Fibroblast of the aortic adventitia (primary cell): ENCODE results near the gene SLC24A5. TPM values are rescaled to one million over a fixed set of nuclear protein-coding genes. Genes with fewer than 3 reads are reported as not detected.

Source experiments
- DNase-seq: peaks from one replicate; pipeline ENCODE4 v3.0.0-alpha.2; 2010; ENCODE audit warnings: low read depth
- H3K4me3 ChIP-seq: 2 replicates; pipeline ENCODE4 v1.5.1; 2011; ENCODE audit warnings: low read depth, mild to moderate bottlenecking, control low read depth, low read length, moderate library complexity
- CTCF ChIP-seq: IDR thresholded peaks from 2 replicates; pipeline ENCODE4 v1.5.1; 2011; ENCODE audit warnings: mild to moderate bottlenecking, low read length, control low read depth, inconsistent platforms; ENCODE audit not compliant: insufficient read depth
- total RNA-seq: library from RNA; depleted of rRNA; stranded (reverse); fragments of >200 nt; gene quantifications from 2 replicates; pipeline ENCODE4 v1.2.3, GENCODE V29; 2012; ENCODE audit warnings: low replicate concordance

Gene SLC24A5
- total RNA-seq, 1 donor = not detected

- no peak overlapping the region for H3K4me3 ChIP-seq
- DNase-seq = no peak
- no peak for TF ChIP-seq CTCF
Observed at GRCh38 chr15:48131324-48131723, 10.5 kb downstream of the SLC24A5 start.

- H3K4me3 ChIP-seq = no peak overlapping the region
- no peak for TF ChIP-seq CTCF
- no peak for DNase-seq
Observed at GRCh38 chr15:48132874-48133273, 12.1 kb downstream of the SLC24A5 start.

- no peak for TF ChIP-seq CTCF
- DNase-seq = peak; percentile 39
- H3K4me3 ChIP-seq = no peak overlapping the region
Observed at GRCh38 chr15:48143856-48144255, 23.1 kb downstream of the SLC24A5 start.

- DNase-seq = peak; percentile 24
Observed at GRCh38 chr15:48144889-48145288, 24.1 kb downstream of the SLC24A5 start.

GRCh38 chr15:48145923-48146322 is 25.1 kb downstream of the SLC24A5 start:
- H3K4me3 ChIP-seq = no peak overlapping the region
- no peak for TF ChIP-seq CTCF
- peak; percentile 26 for DNase-seq

More at GRCh38 chr15:48144889-48145288, 24.1 kb downstream of the SLC24A5 start:
- H3K4me3 ChIP-seq = no peak overlapping the region
- TF ChIP-seq CTCF = no peak

GRCh38 chr15:48147358-48147757 is 26.6 kb downstream of the SLC24A5 start:
- H3K4me3 ChIP-seq = no peak overlapping the region
- DNase-seq = no peak
- TF ChIP-seq CTCF = no peak

GRCh38 chr15:48149858-48150257 is 29.1 kb downstream of the SLC24A5 start:
- peak; percentile 73 for DNase-seq
- TF ChIP-seq CTCF = no peak
- H3K4me3 ChIP-seq = no peak overlapping the region
